GM19395 (cell line): ENCODE data around the gene FKTN.

Source experiments
- ATAC-seq: cut with Tn5 transposase; IDR thresholded peaks from one replicate; pipeline ENCODE4 v1.9.1; 2021; ENCODE audit warnings: mild to moderate bottlenecking, moderate library complexity; ENCODE audit not compliant: unreplicated experiment

Gene FKTN

DNA sequence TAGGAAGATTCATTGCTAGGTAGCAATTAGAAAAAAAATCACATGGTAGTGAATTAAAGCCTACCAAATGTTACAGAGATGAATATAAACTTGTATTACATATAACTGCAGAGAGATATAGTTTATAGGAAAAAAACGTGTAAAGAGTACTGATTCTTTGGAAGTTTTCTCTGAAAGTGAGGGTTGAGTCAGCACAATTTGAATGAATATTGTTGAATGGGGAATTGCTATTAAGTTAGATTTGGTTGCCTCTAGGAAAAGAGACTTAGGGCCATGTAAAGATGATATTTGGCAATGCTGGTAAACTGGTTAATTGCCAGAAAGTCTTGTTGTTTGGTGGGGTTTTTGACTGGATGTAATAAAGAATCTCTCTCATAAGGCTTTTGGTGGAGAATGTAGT is 67.2 kb downstream of the FKTN start:
- no peak for ATAC-seq

DNA sequence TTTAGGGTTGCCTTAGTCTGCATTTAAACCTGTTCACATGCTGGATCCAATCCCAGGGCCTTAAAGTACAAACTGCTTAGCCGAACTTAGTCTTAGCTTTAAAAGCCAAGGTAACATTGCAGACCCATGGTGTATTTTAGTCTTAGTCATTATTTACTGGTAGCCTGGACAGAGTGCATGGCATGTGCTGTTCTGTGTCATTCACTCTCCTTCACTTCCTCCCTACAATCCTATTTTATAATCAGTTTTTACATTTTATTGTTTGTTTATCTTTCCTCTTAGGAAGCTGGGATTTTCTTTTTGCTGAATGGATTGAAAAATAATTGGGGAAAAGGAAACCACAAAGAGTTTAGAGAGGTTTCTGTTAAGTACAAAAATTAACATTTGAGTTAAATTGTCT is 74.9 kb downstream of the FKTN start:
- ATAC-seq, result no peak

DNA sequence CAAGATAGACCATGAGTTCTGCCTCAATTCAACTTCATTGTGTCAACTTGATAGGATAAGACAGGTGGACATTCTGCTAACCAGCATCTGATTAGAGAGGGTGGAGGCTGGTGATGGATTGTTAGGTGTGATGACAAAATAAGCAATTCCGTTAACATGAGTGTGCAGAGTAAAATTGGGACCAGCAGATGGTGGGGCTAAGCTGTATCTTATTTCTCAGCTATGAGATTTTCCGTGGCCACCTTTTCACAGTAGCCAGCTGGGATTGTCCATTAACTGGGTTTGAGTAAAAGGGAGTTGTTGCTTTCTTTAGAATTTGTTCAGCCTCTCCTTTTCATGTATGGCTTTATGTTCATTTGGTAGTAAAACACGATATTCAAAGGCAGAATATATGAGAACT is 75.5 kb downstream of the FKTN start:
- ATAC-seq, result no peak

DNA sequence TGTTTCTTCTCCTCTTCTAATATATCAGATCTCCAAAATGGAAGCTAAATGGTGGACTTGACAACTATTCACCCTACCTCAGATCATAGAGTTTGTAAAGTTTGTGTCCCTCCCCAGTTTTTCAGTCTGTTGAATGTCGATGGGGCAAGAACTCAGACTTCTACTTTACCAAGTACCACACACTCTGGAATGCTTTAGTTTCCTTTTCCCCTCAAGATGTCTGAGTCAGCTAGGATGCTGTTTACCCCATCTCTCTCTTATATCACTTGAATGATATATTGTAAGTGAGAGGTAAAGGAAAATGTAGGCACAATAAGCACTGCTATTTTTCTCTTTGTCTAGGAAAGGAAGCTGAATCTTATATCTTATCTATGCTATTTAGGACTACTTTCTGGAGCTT is 78.4 kb downstream of the FKTN start:
- no peak for ATAC-seq

DNA sequence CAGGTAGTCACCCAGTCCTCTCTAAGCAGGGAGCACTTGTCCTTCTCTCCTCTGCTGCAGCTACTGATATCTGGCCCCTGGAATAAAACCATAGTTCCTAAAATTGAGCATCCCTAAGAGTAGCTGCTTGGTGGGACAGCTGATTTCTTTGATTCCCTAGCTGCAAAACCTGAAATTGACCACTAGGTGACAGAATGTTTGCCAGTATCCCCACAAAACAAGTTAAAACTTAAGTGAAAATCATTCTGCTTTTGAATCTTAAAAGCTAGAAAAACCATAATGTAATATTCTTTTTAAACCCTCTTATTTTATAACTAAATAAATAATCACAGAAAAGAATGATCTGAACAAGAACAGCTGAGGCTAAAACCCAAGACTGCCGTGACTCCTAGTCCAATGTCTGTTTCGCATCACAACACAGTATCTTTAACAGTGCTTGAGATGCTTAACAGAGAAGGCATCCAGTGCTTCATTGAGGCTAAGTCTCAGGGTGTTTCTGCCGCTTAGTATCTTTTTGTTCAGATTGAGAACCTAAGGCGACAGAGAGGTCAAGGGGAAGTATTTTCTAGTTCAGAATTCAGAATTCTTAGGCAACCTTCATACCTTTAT is 80.0 kb downstream of the FKTN start:
- no peak for ATAC-seq

DNA sequence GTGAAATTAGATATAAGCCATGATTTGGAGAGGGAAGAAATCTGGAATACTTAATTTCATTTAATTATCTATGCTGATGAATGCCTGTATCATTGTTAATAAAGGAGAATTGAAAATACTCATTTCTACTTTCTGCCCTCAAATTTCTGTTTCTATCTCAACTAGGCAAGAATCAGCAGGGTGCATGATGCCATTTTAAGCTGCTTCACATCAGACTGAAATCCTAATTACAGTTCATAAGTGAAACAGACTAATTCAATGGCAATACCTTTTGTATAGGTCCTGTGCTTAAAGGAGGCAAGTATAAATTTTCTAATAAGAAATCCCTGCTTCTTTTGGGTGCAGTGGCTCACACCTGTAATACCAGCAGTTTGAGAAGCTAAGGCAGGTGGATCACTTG is 82.0 kb downstream of the FKTN start:
- peak; percentile 66 for ATAC-seq

DNA sequence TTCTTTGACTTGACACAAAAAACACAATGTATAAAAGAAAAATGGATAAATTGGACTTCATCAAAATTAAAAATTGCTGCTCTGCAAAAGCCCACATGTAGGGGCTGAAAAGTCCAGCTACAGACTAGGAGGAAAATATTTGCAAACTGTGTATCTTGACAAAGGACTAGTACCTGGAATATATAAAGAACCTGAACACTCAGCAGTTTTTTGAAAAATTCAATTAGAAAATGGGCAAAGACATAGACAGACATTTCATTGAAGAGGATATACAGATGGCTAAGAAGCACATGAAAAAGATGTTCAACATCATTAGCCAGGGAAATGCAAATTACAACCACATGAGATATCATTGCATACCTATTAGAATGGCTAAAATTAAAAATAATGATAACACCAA is 85.9 kb downstream of the FKTN start:
- no peak for ATAC-seq

DNA sequence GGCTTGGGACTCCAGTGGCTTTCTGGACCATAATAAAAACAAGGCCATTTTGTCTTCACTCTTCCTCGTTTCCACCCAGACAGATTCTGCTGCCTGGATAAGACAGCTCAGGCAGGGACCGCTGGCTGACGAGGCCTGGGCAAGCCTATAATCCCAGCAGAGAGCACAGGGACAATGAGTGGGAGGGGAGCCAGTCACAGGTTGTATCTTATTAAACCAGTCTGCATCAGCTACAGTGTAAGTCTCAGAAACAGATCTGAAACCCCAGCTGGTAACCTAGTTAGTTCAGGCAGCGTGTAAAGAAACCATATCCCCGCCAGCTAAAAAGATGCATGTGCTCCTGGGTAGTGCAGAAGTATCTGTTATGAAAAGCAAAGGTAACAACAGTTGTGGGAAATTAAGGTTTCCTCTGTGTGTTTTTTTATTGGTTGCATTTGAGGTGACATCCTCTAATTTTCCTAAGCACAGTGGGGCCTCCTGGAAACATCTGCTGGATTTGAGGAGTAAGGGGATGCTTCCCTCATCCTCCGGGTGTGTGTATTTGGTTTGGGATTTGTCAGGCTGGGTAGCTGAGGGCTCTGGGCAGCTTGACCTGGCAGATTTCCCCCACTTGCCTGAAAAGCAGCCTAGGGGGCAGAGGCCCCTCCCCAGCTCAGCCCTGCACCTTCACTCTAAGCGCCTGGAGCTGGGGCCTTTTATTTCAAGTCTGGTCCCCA is 89.1 kb downstream of the FKTN start:
- ATAC-seq, result no peak

DNA sequence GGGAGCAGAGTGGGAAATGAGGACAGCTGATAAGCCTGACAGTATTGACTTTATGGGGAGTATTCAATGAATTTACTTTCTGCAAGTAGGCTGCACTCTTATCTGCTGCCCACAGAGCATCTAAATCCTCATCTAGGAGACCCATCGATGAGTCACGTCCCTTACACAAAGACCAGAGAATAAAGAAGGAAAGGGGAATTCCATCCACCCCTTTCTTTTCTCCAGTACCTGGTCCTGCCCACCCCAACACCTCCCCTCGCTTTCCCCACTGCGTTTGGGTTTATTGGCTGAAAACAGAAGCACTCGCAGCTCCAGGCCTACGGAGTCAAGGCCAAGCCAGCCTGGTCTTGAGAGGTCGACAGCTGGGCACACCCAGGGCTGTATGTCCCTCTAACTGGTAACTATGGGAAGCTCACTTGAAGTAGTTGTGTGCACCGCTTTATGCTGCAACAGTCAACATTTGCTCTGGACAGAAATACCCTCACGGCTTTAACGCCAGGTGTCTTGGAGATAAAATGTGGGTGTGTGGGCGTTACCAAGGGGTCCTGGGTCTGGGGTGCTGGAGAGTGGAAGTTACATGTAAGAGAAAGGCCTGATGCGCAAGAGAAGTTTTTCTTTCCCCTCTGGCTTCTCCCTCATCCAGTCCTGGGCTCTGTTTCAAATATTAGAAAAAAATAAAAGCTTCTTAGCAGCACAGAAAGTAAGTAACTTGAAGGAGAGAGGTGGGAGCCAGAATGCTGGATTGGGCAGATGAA is 89.8 kb downstream of the FKTN start:
- no peak for ATAC-seq

DNA sequence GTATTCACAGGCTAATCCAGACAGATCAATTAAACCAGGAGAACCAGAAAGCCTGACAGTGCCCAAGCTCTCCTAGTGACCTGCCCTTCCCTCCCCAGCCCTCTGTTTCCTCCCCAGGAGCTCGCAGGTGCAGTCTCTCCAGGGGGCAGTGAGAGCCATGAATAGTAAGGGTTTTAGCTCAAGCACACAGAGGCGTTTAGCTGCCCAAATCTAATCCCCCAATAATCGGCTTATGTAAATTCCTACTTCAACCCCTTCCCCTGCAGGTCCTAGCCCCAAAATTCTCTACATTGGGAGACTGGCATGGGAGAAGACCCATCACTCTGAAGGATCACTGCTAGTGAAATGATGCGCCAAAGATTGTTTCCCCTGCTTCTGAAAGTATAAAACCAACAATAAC is 93.9 kb downstream of the FKTN start:
- ATAC-seq, result no peak

DNA sequence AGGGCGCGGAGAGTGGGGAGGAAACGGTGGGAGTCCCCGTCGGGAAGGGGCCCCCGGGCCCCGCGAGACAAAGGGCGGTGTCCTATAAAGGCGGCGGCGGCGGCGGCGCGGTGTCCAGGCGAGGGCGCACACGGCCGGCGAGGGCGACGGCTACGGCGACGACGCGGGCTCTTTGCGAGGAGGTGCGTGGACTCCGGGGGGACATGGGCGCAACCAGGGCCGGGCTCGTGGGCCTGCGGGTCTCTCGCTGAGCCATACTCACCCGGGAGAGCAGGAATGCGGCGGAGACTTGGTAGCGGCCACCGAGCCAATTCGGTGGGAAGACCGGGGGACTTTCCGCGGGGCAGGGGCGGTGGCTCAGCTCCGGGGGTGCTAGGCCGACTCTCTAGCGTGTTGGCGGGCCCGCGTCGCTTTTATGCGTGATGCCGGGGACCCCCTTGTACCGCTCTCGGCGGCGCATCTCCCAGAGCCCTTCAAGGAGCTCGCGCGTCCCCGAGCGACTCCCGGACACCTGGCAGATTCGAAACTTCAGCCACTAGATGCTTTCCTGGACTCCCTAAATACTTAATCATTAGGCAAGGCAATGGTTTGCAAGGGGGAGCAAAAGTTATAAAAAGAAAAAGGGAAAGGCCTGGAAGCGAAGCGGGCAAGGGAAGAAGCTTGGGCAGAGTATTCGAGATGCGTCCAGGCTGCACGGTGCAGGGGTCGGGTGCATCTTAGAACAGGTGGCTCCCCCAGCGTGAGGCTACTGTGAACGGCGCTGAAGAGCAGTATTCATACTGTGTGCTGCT is 98.4 kb downstream of the FKTN start:
- ATAC-seq, result peak; percentile 75

DNA sequence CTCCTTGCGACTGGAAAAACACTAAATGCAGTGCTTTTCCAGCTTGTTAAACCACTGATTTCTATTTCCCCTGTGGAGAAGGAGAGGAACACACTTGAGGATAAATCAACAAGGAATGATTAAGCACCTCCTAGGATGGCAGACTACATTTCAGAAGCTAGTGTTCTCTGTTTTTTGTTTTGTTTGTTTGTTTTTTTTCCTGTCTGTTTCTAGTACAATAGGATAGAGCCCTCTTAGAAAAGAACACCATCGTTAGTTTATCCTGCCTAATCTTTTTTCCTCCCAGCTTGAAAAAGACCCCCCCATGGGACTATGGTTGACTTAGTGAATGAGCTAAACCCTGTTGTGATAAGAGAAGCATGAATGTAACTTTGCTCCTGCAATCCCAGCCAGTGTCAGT is 100.4 kb downstream of the FKTN start:
- no peak for ATAC-seq

DNA sequence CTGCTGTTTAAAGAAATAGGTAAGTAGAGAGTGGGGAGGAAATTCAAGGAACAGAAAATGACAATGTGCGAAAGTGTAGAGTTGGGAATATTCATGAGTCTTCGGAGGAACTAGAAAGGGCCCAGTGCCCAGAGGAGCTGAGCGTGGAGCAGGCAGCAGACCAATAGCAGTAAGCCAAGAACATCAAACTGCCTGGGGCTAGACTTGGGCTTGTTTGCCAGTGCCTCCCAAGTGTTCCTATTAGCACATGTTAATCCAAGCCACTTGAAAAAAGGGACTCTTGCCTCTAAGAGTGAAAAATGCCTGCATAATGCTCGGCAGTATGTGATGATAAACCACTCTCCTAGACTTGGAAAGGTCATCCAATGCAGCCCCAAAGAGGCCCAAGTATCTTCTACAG is 103.1 kb downstream of the FKTN start:
- ATAC-seq, result no peak

DNA sequence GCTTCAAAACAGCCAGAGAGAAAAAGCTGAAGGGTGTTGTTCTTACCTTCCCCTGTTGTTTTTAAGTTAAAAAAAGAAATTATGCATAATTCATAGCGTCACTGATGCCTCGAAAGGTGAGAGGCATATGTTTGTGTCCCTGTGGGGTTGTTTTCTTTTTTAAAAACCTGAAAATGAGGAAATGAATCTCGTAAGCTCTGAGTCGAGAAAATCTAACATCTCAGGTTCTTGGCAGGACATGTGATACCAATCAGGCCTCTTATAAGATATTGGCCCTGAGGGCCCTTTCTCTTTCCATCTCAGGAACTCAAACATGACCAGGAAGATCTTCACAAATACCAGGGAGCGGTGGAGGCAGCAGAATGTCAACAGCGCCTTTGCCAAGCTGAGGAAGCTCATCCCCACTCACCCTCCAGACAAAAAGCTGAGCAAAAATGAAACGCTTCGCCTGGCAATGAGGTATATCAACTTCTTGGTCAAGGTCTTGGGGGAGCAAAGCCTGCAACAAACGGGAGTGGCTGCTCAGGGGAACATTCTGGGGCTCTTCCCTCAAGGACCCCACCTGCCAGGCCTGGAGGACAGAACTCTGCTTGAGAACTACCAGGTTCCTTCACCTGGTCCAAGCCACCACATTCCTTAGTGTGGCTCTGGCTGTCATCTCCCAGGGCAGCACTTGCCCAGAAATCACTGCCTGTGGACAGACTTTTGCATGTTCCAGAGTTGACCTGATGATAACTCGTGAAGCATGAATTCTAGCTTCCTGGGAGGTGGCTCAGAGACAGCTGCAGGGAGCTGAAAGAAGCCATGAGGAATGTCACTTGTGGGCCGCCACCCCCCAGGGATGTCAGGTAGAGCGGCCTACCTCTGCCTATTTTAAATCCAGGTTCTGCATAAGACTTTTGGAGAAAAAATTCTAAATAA is 104.5 kb downstream of the FKTN start, which contains the start of gene TAL2:
TSS of gene TAL2 (plus strand) at position 274 of the 921 bp plus-strand sequence. CDS start at position 314, 40 bp downstream.
- peak; percentile 91 for ATAC-seq

DNA sequence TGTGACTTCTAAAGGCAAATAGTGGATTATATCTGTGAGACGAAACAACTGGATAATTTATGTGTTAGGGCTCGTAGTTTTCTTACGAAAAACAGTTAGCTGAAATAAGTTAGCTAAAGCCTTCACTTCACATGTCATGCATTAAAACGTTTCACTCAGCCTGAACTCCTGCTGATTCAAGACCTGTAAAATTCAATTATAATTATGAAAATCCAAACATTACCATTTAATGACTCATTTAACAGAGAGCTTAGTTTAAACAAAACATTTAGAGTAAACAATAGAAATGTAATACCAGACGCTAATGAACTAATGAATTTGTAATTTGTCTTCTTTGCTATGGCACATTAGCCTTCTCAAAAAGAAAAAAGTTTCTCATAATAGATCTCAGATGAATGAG is 106.0 kb downstream of the FKTN start:
- no peak for ATAC-seq

DNA sequence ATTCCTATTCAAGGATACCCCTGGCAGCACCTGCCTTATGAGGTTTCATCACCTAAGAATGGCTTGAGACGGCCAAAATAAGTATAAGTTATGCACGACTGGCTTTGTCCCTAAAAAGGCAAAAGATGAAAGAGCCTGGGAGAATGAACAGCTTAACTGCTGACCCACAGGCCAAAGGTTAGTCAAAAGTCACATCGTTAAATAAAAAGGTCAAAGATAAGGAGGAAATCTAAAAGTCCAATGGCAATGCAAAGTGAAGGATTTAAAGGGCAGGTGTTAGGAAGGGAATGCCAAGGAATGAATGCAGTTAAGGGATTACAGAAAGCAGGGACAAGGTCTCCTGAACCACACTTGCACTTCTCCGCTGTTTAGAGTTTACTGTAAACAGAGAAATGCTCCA is 109.9 kb downstream of the FKTN start:
- ATAC-seq, result no peak

DNA sequence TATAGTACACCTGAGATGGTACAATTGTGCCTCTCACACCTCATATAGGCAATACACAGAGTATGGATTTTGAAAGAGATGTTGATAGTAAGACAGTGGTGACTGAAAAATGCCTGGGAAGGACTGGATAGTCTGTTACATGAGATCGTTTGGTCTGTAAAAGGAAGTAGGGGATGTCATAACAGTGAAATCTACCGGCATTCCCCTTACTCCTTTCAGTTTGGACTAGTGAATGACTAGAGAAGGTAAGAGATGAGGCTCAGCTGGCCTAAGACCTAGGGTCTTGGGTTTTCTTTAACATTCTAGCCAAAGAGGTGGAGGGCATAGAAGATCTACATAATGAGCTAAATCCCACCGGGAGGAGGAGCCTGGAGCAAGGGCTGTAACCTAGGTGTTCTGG is 112.4 kb downstream of the FKTN start:
- ATAC-seq, result no peak

DNA sequence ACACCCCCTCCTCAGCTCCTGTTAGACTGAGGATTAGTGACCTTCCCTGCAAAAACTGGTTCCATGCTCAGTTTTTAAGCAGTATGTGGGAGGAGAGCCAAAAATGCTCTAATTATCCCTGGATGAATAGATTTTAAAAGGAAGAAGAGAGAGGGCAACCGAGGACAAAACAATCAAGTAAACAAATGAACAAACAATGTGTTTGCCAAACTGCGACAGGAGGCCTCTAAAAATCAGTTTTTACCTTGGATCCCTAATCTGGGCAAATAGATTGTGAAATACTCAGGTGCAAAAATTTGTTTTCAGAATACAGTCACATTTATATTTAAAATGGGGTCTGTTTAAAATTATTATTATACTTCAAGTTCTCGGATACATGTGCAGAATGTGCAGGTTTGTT is 112.8 kb downstream of the FKTN start:
- ATAC-seq, result no peak

DNA sequence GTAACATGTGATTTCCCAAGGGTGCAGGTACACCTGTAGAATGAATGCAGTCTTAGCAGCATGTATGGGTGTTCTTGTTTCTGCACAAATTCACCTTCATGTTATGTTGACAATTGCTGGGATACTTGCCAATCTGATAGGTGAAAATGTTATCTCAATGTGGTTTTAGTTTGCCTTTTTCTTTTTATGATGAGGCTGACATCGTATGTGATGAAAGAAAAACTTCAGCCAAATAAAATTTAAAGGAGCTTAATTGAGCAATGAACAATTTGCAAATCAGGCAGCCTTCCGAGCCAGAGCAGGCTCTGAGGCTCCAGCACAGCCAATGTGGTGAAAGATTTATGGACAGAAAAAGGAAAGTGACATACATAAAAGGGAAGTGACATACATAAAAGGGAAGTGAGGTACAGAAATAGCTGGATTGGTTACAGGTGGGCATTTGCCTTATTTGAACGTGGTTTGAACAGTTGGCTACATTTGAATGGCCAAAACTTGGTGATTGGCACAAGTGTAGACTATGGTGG is 114.8 kb downstream of the FKTN start:
- peak; percentile 74 for ATAC-seq

DNA sequence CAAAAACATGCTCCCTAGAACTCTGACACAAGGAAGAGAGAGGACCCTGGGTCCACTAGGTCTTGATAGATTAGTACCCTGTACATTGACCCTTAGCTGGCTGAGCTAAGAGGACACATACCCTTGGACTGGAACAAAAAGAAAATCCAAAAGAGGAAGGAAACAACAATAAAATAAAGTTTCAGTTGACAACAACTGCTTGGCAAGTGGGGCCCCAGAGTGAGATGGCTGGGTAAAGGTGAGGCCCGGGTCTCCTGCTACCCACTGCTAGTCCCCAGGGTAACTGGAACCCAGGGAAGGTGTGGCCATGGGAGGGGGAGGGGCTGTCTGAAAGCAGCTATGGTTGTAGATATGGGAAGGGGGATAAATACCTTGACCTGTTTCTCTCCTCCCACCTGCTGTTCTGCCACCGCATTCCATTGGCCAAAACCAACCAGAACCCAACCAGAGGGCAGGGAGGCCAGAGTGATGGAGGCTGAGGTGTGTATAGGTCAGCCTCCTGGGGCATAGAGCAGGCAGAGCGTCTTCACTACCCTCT is 116.0 kb downstream of the FKTN start:
- no peak for ATAC-seq
